H1 (cell line): ENCODE results near the gene ADH1B. TPM values are rescaled to one million over a fixed set of nuclear protein-coding genes. Genes with fewer than 3 reads are reported as not detected.

Source experiments
- JUN ChIP-seq: IDR thresholded peaks from 2 replicates; pipeline ENCODE4 v1.6.1; 2011; ENCODE audit warnings: low read depth, mild to moderate bottlenecking, improper control_type of control experiment, low read length
- MAFK ChIP-seq: IDR thresholded peaks from 2 replicates; pipeline ENCODE4 v1.6.1; 2012; ENCODE audit warnings: low read depth, mild to moderate bottlenecking, improper control_type of control experiment, low read length
- RFX5 ChIP-seq: IDR thresholded peaks from 2 replicates; pipeline ENCODE4 v1.6.1; 2011; ENCODE audit warnings: low read depth, low read length, improper control_type of control experiment, borderline replicate concordance
- RNF2 ChIP-seq: fragments of 200-900, 300-1000 bp; sonication (generic); IDR thresholded peaks from 2 replicates; pipeline ENCODE4 v1.7.1; 2016; ENCODE audit warnings: borderline replicate concordance, low read depth, mild to moderate bottlenecking, antibody characterized with exemption, low read length; ENCODE audit not compliant: poor library complexity, severe bottlenecking; ENCODE audit errors: missing control alignments
- polyA plus RNA-seq, 7 experiments: library from polyadenylated mRNA; depleted of rRNA in 3 of 7; stranded (reverse) in 5 of 7; unstranded in 2 of 7; fragments of >200 nt in 5 of 7; fragments of 200-250 nt in 2 of 7; gene quantifications; 1 replicate in 5 of 7; 2 replicates in 1 of 7; 4 replicates in 1 of 7; pipeline versions ENCODE4 v1.2.1 to v1.2.3, GENCODE V29; 2011 to 2013; ENCODE audit warnings: missing spikeins in 2 of 7, mixed read lengths in 2 of 7
- total RNA-seq: library from RNA; stranded (reverse); fragmentation: NEBNext Ultra II Directional; extraction: Animal tissue kit (Norgen Biotek cat#: 25700); gene quantifications from 2 replicates; pipeline ENCODE4 v1.2.1, GENCODE V29; 2021

ADH1B gene
- total and polyA plus RNA-seq, 2 of the 8 experiments (the other 6 are each of a cell fraction or from before 2014, with no cell fraction given), result not detected

- TF ChIP-seq MAFK, result no peak
- no peak for TF ChIP-seq RNF2
- no peak for TF ChIP-seq JUN
- no peak for TF ChIP-seq RFX5
Measured at GRCh38 chr4:99359480-99360204, 38.4 kb upstream of the ADH1B start (continued).
